ENCODE measurements around the gene ID2. TPM values are rescaled to one million over a fixed set of nuclear protein-coding genes. Genes with fewer than 3 reads are reported as not detected.

ID2 gene
- polyA plus RNA-seq, 3 donors from 2014 or later = 816 to 1,425 (median 1,420) TPM

GRCh38 chr2:8667896-8668512, 13.9 kb upstream of the ID2 start:
- H3K27me3 Mint-ChIP-seq (ENCODE audit: low read depth in 3 of 3) = peaks cover 2 to 8% (median 2%) of the 10 kb centered on the region in 3 donors
- DNase-seq = no peak
- H3K4me3 Mint-ChIP-seq = no peak overlapping the region
- peaks cover 33 to 35% of the 10 kb centered on the region in 2 donors for H3K4me1 Mint-ChIP-seq
- H3K36me3 Mint-ChIP-seq = no peaks in the 10 kb centered on the region
- H3K9me3 Mint-ChIP-seq = no peaks in the 10 kb centered on the region
- H3K27ac Mint-ChIP-seq = no peak overlapping the region

DNA sequence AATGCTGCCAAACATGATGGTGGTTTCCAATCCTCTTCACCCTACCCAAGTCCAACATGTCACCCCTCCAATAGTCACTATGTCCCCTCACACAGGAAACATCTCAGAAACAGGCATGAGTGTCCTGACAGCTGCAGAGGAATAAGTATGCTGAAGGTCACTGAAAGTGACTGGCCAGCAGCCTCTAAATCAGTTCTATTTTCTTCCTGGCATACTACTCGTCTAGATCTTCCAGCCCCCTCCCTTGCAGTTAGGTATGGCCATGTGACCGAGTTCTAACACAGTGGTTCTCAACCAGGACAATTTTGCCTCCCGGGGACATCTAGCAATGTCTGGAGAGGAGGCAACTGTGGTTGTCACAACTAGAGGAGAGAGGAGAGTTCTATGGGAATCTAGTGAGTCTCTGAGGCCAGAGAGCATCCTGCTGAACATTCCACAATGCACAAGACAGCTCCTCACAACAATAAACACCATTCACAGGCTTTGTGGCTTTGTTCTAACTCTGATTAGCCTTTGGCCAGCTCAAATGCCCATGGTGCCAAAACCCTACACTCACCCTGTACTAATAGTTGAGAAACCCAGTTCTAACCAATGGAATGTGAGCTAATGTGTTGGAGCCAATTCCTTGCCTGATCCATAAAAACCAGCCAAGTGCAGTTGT, 12.6 kb upstream of the ID2 start:
- DNase-seq = no peak
- H3K9me3 Mint-ChIP-seq = peaks cover 2 to 12% (median 8%) of the 10 kb centered on the region in 6 donors
- H3K4me1 Mint-ChIP-seq = peaks cover 20 to 22% of the 10 kb centered on the region in 2 donors
- no peak overlapping the region for H3K4me3 Mint-ChIP-seq
- peaks cover 4 to 12% (median 6%) of the 10 kb centered on the region in 3 donors for H3K27me3 Mint-ChIP-seq (ENCODE audit: low read depth in 3 of 3)
- no peak overlapping the region for H3K27ac Mint-ChIP-seq
- H3K36me3 Mint-ChIP-seq = peaks cover 7 to 8% (median 7%) of the 10 kb centered on the region in 3 donors

DNA sequence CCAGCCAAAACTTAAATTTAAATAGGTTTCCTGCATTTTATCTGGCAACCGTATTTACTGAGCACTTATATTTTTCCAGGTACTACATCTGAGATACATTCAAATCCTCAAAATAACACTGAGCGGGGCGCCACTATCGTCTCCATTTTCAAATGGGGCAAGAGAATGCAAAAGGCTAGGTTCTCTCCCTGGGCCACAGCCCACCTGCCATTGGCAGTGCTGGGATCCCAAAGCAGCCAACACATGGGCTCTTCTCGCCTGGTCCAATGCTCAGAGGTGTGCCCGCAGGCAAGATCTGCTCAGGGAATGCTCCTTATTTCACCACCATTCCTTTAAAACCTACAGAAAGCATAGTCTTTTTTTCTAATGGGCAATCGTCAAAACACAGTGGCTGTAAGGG, 11.3 kb upstream of the ID2 start:
- H3K4me3 Mint-ChIP-seq = no peak overlapping the region
- DNase-seq = no peak
- peaks cover 5 to 17% (median 14%) of the 10 kb centered on the region in 6 donors for H3K9me3 Mint-ChIP-seq
- peaks cover 8 to 9% of the 10 kb centered on the region in 2 donors for H3K4me1 Mint-ChIP-seq
- H3K36me3 Mint-ChIP-seq = peaks cover 11 to 12% (median 11%) of the 10 kb centered on the region in 3 donors
- no peak overlapping the region for H3K27ac Mint-ChIP-seq
- peaks cover 6 to 17% (median 8%) of the 10 kb centered on the region in 3 donors for H3K27me3 Mint-ChIP-seq (ENCODE audit: low read depth in 3 of 3)

GRCh38 chr2:8671176-8671575, 10.7 kb upstream of the ID2 start:
- H3K4me3 Mint-ChIP-seq = no peak overlapping the region
- H3K36me3 Mint-ChIP-seq = peaks cover 11 to 12% (median 11%) of the 10 kb centered on the region in 3 donors
- no peak for DNase-seq
- peaks cover 5 to 17% (median 14%) of the 10 kb centered on the region in 6 donors for H3K9me3 Mint-ChIP-seq
- H3K27ac Mint-ChIP-seq = no peak overlapping the region
- H3K27me3 Mint-ChIP-seq (ENCODE audit: low read depth in 3 of 3) = peaks cover 9 to 18% (median 11%) of the 10 kb centered on the region in 3 donors
- peaks cover 6 to 9% of the 10 kb centered on the region in 2 donors for H3K4me1 Mint-ChIP-seq

- H3K36me3 Mint-ChIP-seq = peaks cover 11 to 12% (median 11%) of the 10 kb centered on the region in 3 donors
- peak overlapping the region in 1 of 6 donors; percentile 21 for H3K27ac Mint-ChIP-seq
- H3K4me3 Mint-ChIP-seq = no peak overlapping the region
- peaks cover 6 to 9% of the 10 kb centered on the region in 2 donors for H3K4me1 Mint-ChIP-seq
- H3K9me3 Mint-ChIP-seq = peaks cover 5 to 17% (median 14%) of the 10 kb centered on the region in 6 donors
- DNase-seq = no peak
- H3K27me3 Mint-ChIP-seq (ENCODE audit: low read depth in 3 of 3) = peaks cover 9 to 20% (median 11%) of the 10 kb centered on the region in 3 donors
Measured at GRCh38 chr2:8671802-8672201, 10.1 kb upstream of the ID2 start.

- Mint-ChIP-seq H3K27ac (no peak overlapping the region), H3K27me3 (ENCODE audit: low read depth in 3 of 3) (peaks cover 15 to 28% (median 16%) of the 10 kb centered on the region in 3 donors)
Measured at GRCh38 chr2:8672940-8673339, 8.9 kb upstream of the ID2 start.

GRCh38 chr2:8673381-8673780, 8.5 kb upstream of the ID2 start:
- DNase-seq = no peak
- Mint-ChIP-seq H3K4me1 (peaks cover 20 to 23% of the 10 kb centered on the region in 2 donors), H3K9me3 (peaks cover 5 to 17% (median 14%) of the 10 kb centered on the region in 6 donors), H3K4me3 (no peak overlapping the region), H3K27ac (no peak overlapping the region), H3K27me3 (ENCODE audit: low read depth in 3 of 3) (peaks cover 19 to 28% (median 20%) of the 10 kb centered on the region in 3 donors), H3K36me3 (peaks cover 11 to 12% (median 11%) of the 10 kb centered on the region in 3 donors)

More at GRCh38 chr2:8672940-8673339, 8.9 kb upstream of the ID2 start:
- H3K9me3 Mint-ChIP-seq = peaks cover 5 to 17% (median 14%) of the 10 kb centered on the region in 6 donors
- no peak for DNase-seq
- H3K36me3 Mint-ChIP-seq = peaks cover 11 to 12% (median 11%) of the 10 kb centered on the region in 3 donors
- no peak overlapping the region for H3K4me3 Mint-ChIP-seq
- H3K4me1 Mint-ChIP-seq = peaks cover 15 to 19% of the 10 kb centered on the region in 2 donors

- H3K4me3 Mint-ChIP-seq = no peak overlapping the region
- DNase-seq = no peak
- peaks cover 5 to 17% (median 14%) of the 10 kb centered on the region in 6 donors for H3K9me3 Mint-ChIP-seq
- H3K36me3 Mint-ChIP-seq = peaks cover 11 to 12% (median 11%) of the 10 kb centered on the region in 3 donors
- peaks cover 23 to 31% (median 26%) of the 10 kb centered on the region in 3 donors for H3K27me3 Mint-ChIP-seq (ENCODE audit: low read depth in 3 of 3)
- H3K4me1 Mint-ChIP-seq = peaks cover 23 to 27% of the 10 kb centered on the region in 2 donors
- H3K27ac Mint-ChIP-seq = no peak overlapping the region
Measured at GRCh38 chr2:8674420-8675009, 7.3 kb upstream of the ID2 start.

DNA sequence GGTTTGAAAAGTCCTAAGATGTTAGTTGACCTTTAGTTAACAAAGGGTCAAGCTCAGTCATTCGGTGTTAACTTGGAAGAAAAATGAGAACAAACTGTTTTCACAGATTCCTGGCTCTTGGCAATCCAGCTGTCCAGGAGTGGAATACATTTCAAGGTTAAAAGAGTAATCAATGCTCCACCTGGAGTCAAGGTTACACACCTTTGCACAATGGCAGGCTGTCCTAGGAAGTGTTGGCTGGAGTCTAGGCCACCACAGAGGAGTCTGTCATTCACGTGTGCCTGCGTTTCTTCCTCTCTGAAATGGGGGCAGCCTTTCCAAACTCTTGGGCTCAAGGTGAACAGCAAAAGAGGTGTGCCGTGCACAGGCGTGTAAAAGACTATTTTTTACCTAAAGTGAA, 6.3 kb upstream of the ID2 start:
- H3K27me3 Mint-ChIP-seq (ENCODE audit: low read depth in 3 of 3) = peaks cover 23 to 36% (median 27%) of the 10 kb centered on the region in 3 donors
- no peak overlapping the region for H3K27ac Mint-ChIP-seq
- H3K9me3 Mint-ChIP-seq = peaks cover 5 to 17% (median 14%) of the 10 kb centered on the region in 6 donors
- H3K4me3 Mint-ChIP-seq = no peak overlapping the region
- H3K4me1 Mint-ChIP-seq = peaks cover 31 to 38% of the 10 kb centered on the region in 2 donors
- no peak for DNase-seq
- H3K36me3 Mint-ChIP-seq = peaks cover 11 to 12% (median 11%) of the 10 kb centered on the region in 3 donors

- peak overlapping the region in 2 of 6 donors; percentile 84 to 97 for H3K27ac Mint-ChIP-seq
- DNase-seq = peak in 1 of 3 donors; percentile 17
- peak overlapping the region in 4 of 5 donors; percentile 83 to 89 (median 85) for H3K4me3 Mint-ChIP-seq
- H3K9me3 Mint-ChIP-seq = peaks cover 5 to 17% (median 14%) of the 10 kb centered on the region in 6 donors
- H3K36me3 Mint-ChIP-seq = peaks cover 11 to 12% (median 11%) of the 10 kb centered on the region in 3 donors
- peaks cover 38 to 46% of the 10 kb centered on the region in 2 donors for H3K4me1 Mint-ChIP-seq
- peaks cover 24 to 40% (median 33%) of the 10 kb centered on the region in 3 donors for H3K27me3 Mint-ChIP-seq (ENCODE audit: low read depth in 3 of 3)
Measured at GRCh38 chr2:8676191-8676920, 5.5 kb upstream of the ID2 start.

DNA sequence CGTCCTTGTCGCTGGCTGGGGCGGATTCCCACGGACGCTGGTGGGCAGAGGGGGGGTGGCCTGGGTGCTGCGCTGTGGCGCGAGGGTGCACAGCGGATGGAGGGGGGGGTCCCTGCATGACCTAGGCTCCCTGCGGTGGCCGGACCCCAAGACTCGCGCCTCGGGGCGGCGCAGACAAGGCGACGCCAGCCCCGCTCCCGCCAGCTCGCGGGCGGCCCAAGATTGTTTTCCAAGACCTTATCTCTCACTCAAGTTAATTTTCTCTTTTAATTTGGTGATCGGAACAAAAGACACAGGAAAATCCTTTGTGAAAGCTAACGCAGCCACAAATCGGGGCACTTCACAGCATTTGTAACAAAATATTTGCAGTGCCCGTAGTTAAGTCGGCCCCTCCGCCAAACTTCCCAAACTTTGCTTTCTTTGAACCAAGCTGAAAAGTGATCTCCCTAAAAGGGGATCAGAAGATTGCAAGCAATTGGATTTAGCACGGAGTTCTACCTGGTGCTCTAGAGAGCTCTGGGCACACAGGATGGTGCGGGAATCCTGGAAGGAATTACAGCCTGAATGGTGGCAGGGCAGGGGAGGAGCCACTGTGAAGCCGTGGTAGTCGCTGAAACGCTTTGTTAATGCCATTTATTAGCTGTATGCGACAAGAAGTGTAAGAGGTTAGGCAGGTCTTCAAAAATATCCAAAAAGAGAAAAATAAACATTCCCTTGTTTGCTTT, 4.8 kb upstream of the ID2 start:
- H3K4me1 Mint-ChIP-seq = peaks cover 33 to 41% of the 10 kb centered on the region in 2 donors
- H3K27me3 Mint-ChIP-seq (ENCODE audit: low read depth in 3 of 3) = peaks cover 29 to 45% (median 39%) of the 10 kb centered on the region in 3 donors
- peak overlapping the region in 4 of 6 donors; percentile 5 to 97 (median 84) for H3K27ac Mint-ChIP-seq
- no peak for DNase-seq
- H3K4me3 Mint-ChIP-seq = peak overlapping the region; percentile 83 to 89 (median 85)
- H3K36me3 Mint-ChIP-seq = peaks cover 13 to 14% (median 14%) of the 10 kb centered on the region in 3 donors
- H3K9me3 Mint-ChIP-seq = peaks cover 8 to 17% (median 14%) of the 10 kb centered on the region in 6 donors
